ENCODE measurements around the gene POU2F1. TPM values are rescaled to one million over a fixed set of nuclear protein-coding genes. Genes with fewer than 3 reads are reported as not detected.

Gene POU2F1
- total RNA-seq, 1 experiment from 2014 or later: 29.6 TPM

GRCh38 chr1:167369933-167370332, 149.2 kb downstream of the POU2F1 start:
- no peak overlapping the region for H3K4me3 Mint-ChIP-seq (ENCODE audit: unreplicated experiment)
- POLR2A ChIA-PET: no interaction called here

GRCh38 chr1:167371030-167371429, 150.3 kb downstream of the POU2F1 start:
- no peak overlapping the region for H3K4me3 Mint-ChIP-seq (ENCODE audit: unreplicated experiment)
- no peak overlapping the region for H3K4me3 ChIP-seq (ENCODE audit: low read depth, low read length)
- no peaks in the 10 kb centered on the region; the same call in 1 of the 2 replicates for H3K36me3 ChIP-seq (ENCODE audit: control insufficient read depth, insufficient read depth, low read length)
- H3K4me1 Mint-ChIP-seq (ENCODE audit: low read depth, unreplicated experiment): no peaks in the 10 kb centered on the region
- no peaks in the 10 kb centered on the region for H3K9me3 ChIP-seq
- no peaks in the 10 kb centered on the region for H3K4me1 ChIP-seq
- TF ChIP-seq CTCF (IDR thresholded peaks at IDR 0.05; ENCODE audit: insufficient read depth in 1 of 2, low read depth in 1 of 2, low read length in 1 of 2, severe bottlenecking in 1 of 2, unreplicated experiment in 1 of 2): no peak
- no peaks in the 10 kb centered on the region for H3K27me3 ChIP-seq (replicated peaks; ENCODE audit: control insufficient read depth, insufficient read depth, low read length)
- no peaks in the 10 kb centered on the region for H3K27me3 Mint-ChIP-seq (ENCODE audit: insufficient read depth, unreplicated experiment)
- DNase-seq: no peak
- CTCF ChIA-PET: no interaction called here
- no peak overlapping the region for H3K27ac Mint-ChIP-seq (ENCODE audit: unreplicated experiment)
- H3K9me3 Mint-ChIP-seq (ENCODE audit: unreplicated experiment): no peaks in the 10 kb centered on the region
- BruUV-seq (replicated peaks): no TSS peak
- POLR2A ChIA-PET: no interaction called here
- H3K36me3 Mint-ChIP-seq (ENCODE audit: insufficient read depth, unreplicated experiment): no peaks in the 10 kb centered on the region
- intact Hi-C loops (cut with micrococcal nuclease; ENCODE audit: unreplicated experiment): no loop called here

More at GRCh38 chr1:167369933-167370332, 149.2 kb downstream of the POU2F1 start:
- Mint-ChIP-seq H3K9me3 (ENCODE audit: unreplicated experiment) (no peaks in the 10 kb centered on the region), H3K27me3 (ENCODE audit: insufficient read depth, unreplicated experiment) (no peaks in the 10 kb centered on the region), H3K27ac (ENCODE audit: unreplicated experiment) (no peak overlapping the region), H3K36me3 (ENCODE audit: insufficient read depth, unreplicated experiment) (no peaks in the 10 kb centered on the region), H3K4me1 (ENCODE audit: low read depth, unreplicated experiment) (no peaks in the 10 kb centered on the region)
- no TSS peak for BruUV-seq (replicated peaks)
- intact Hi-C loops (cut with micrococcal nuclease; ENCODE audit: unreplicated experiment): no loop called here
- H3K27me3 ChIP-seq (replicated peaks; ENCODE audit: control insufficient read depth, insufficient read depth, low read length): no peaks in the 10 kb centered on the region
- TF ChIP-seq CTCF (IDR thresholded peaks at IDR 0.05; ENCODE audit: insufficient read depth in 1 of 2, low read depth in 1 of 2, low read length in 1 of 2, severe bottlenecking in 1 of 2, unreplicated experiment in 1 of 2): no peak
- no peak for DNase-seq
- H3K4me3 ChIP-seq (ENCODE audit: low read depth, low read length): no peak overlapping the region
- no peaks in the 10 kb centered on the region; the same call in 1 of the 2 replicates for H3K36me3 ChIP-seq (ENCODE audit: control insufficient read depth, insufficient read depth, low read length)
- H3K4me1 ChIP-seq: no peaks in the 10 kb centered on the region
- H3K9me3 ChIP-seq: no peaks in the 10 kb centered on the region
- CTCF ChIA-PET: no interaction called here

- Mint-ChIP-seq H3K4me1 (ENCODE audit: low read depth, unreplicated experiment) (no peaks in the 10 kb centered on the region), H3K9me3 (ENCODE audit: unreplicated experiment) (no peaks in the 10 kb centered on the region), H3K4me3 (ENCODE audit: unreplicated experiment) (no peak overlapping the region), H3K27me3 (ENCODE audit: insufficient read depth, unreplicated experiment) (no peaks in the 10 kb centered on the region), H3K36me3 (ENCODE audit: insufficient read depth, unreplicated experiment) (peaks cover 14% of the 10 kb centered on the region), H3K27ac (ENCODE audit: unreplicated experiment) (no peak overlapping the region)
- H3K27me3 ChIP-seq (replicated peaks; ENCODE audit: control insufficient read depth, insufficient read depth, low read length): no peaks in the 10 kb centered on the region
- H3K9me3 ChIP-seq: no peaks in the 10 kb centered on the region
- no TSS peak for BruUV-seq (replicated peaks)
- TF ChIP-seq CTCF (IDR thresholded peaks at IDR 0.05; ENCODE audit: insufficient read depth in 1 of 2, low read depth in 1 of 2, low read length in 1 of 2, severe bottlenecking in 1 of 2, unreplicated experiment in 1 of 2): no peak
- intact Hi-C loops (cut with micrococcal nuclease; ENCODE audit: unreplicated experiment): no loop called here
- H3K36me3 ChIP-seq (ENCODE audit: control insufficient read depth, insufficient read depth, low read length): no peaks in the 10 kb centered on the region; the same call in 1 of the 2 replicates
- ChIA-PET CTCF (no interaction called here), POLR2A (no interaction called here)
- no peaks in the 10 kb centered on the region for H3K4me1 ChIP-seq
- DNase-seq: no peak
- no peak overlapping the region for H3K4me3 ChIP-seq (ENCODE audit: low read depth, low read length)
Measured at GRCh38 chr1:167373398-167373797, 152.7 kb downstream of the POU2F1 start.

Measured in Caco-2 (cell line).